ENCODE data around the gene FNDC10.

FNDC10 gene

GRCh38 chr1:1627829-1628753 lies 28.2 kb upstream of the FNDC10 start:
- DNase-seq: no peak

- DNase-seq: no peak
These were observed 27.4 kb upstream of the FNDC10 start for GRCh38 chr1:1627261-1627828.

GRCh38 chr1:1626207-1627141 lies 26.5 kb upstream of the FNDC10 start:
- no peak for DNase-seq

GRCh38 chr1:1625824-1626206 lies 25.9 kb upstream of the FNDC10 start:
- DNase-seq: no peak

GRCh38 chr1:1625404-1625775 lies 25.5 kb upstream of the FNDC10 start:
- no peak for DNase-seq

GRCh38 chr1:1624443-1625403 lies 24.8 kb upstream of the FNDC10 start:
- no peak for DNase-seq

- no peak for DNase-seq
These were observed 23.9 kb upstream of the FNDC10 start for GRCh38 chr1:1623631-1624442.

- DNase-seq: no peak
These were observed 23.3 kb upstream of the FNDC10 start for GRCh38 chr1:1623181-1623630.

- no peak for DNase-seq
These were observed 22.8 kb upstream of the FNDC10 start for GRCh38 chr1:1622788-1623094.

- DNase-seq: no peak
These were observed 22.3 kb upstream of the FNDC10 start for GRCh38 chr1:1622010-1622787.

- no peak for DNase-seq
These were observed 21.5 kb upstream of the FNDC10 start for GRCh38 chr1:1621173-1622009.

GRCh38 chr1:1620433-1621139 lies 20.7 kb upstream of the FNDC10 start:
- DNase-seq: no peak

GRCh38 chr1:1619917-1620361 lies 20.0 kb upstream of the FNDC10 start:
- no peak for DNase-seq

GRCh38 chr1:1618396-1619068 lies 18.6 kb upstream of the FNDC10 start:
- DNase-seq: no peak

GRCh38 chr1:1617925-1618324 lies 18.0 kb upstream of the FNDC10 start:
- no peak for DNase-seq

GRCh38 chr1:1617516-1617915 lies 17.6 kb upstream of the FNDC10 start:
- DNase-seq: no peak

GRCh38 chr1:1616838-1617237 lies 16.9 kb upstream of the FNDC10 start:
- no peak for DNase-seq

Data from DMS153 (cell line).